KMS-11 (cell line): ENCODE measurements around the gene IQCM.

Experiments used
- H2AFZ ChIP-seq: fragments of 200-600 bp; sonication (generic); 2 replicates; pipeline ENCODE4 v1.6.1; 2016; ENCODE audit warnings: antibody characterized with exemption, mixed run types, low read depth
- H3K27ac ChIP-seq: fragments of 200-600 bp; sonication (generic); 2 replicates; pipeline ENCODE4 v1.6.1; 2016; ENCODE audit warnings: mild to moderate bottlenecking, mixed run types
- H3K27me3 ChIP-seq: fragments of 200-600 bp; sonication (generic); 2 replicates; pipeline ENCODE4 v1.6.1; 2017; ENCODE audit warnings: mild to moderate bottlenecking, low read depth, mixed run types, moderate library complexity; ENCODE audit not compliant: insufficient read depth
- H3K36me3 ChIP-seq: fragments of 200-600 bp; sonication (generic); 2 replicates; pipeline ENCODE4 v1.6.1; 2017; ENCODE audit warnings: mild to moderate bottlenecking, mixed run types; ENCODE audit not compliant: insufficient read depth
- H3K4me1 ChIP-seq: fragments of 200-600 bp; sonication (generic); 2 replicates; pipeline ENCODE4 v1.6.1; 2016; ENCODE audit warnings: mild to moderate bottlenecking, low read depth, mixed run types; ENCODE audit not compliant: poor library complexity, severe bottlenecking
- H3K4me2 ChIP-seq: fragments of 200-600 bp; sonication (generic); 2 replicates; pipeline ENCODE4 v1.7.0; 2016; ENCODE audit warnings: mild to moderate bottlenecking, mixed run types
- H3K4me3 ChIP-seq: fragments of 200-600 bp; sonication (generic); IDR thresholded peaks from 2 replicates; pipeline ENCODE4 v1.6.1; 2017; ENCODE audit warnings: low read depth, low read length, mixed read lengths; ENCODE audit not compliant: insufficient read depth
- H3K79me2 ChIP-seq: fragments of 200-600 bp; sonication (generic); 2 replicates; pipeline ENCODE4 v1.6.1; 2016; ENCODE audit warnings: low read depth, mixed run types; ENCODE audit not compliant: insufficient read depth
- H3K9ac ChIP-seq: fragments of 200-600 bp; sonication (generic); 2 replicates; pipeline ENCODE4 v1.6.1; 2016; ENCODE audit warnings: mild to moderate bottlenecking, mixed run types
- H4K20me1 ChIP-seq: fragments of 200-600 bp; sonication (generic); 2 replicates; pipeline ENCODE4 v1.6.1; 2016; ENCODE audit warnings: mild to moderate bottlenecking, mixed run types; ENCODE audit not compliant: insufficient read depth
- CTCF ChIP-seq: fragments of 200-600 bp; sonication (generic); conservative IDR thresholded peaks from 2 replicates; pipeline ENCODE4 v1.6.1; 2017; ENCODE audit warnings: low read depth, mild to moderate bottlenecking, antibody characterized with exemption, low read length, moderate library complexity, mixed read lengths

Gene IQCM

GRCh38 chr4:149741186-149741831 is 74.3 kb downstream of the IQCM start:
- Histone ChIP-seq H3K27ac (no peak overlapping the region), H3K9ac (no peak overlapping the region), H3K27me3 (no peaks in the 10 kb centered on the region), H3K4me1 (no peaks in the 10 kb centered on the region), H4K20me1 (no peaks in the 10 kb centered on the region), H3K4me2 (no peak overlapping the region), H3K36me3 (no peaks in the 10 kb centered on the region), H3K4me3 (no peak overlapping the region), H3K79me2 (no peaks in the 10 kb centered on the region), H2AFZ (no peak overlapping the region)
- TF ChIP-seq CTCF: no peak

GRCh38 chr4:149738156-149738555 is 77.5 kb downstream of the IQCM start:
- TF ChIP-seq CTCF: no peak
- H3K4me2 ChIP-seq: no peak overlapping the region
- no peaks in the 10 kb centered on the region for H3K27me3 ChIP-seq
- H4K20me1 ChIP-seq: no peaks in the 10 kb centered on the region
- H3K79me2 ChIP-seq: no peaks in the 10 kb centered on the region
- no peaks in the 10 kb centered on the region for H3K36me3 ChIP-seq
- H3K9ac ChIP-seq: no peak overlapping the region
- H3K27ac ChIP-seq: no peak overlapping the region
- no peaks in the 10 kb centered on the region for H3K4me1 ChIP-seq
- no peak overlapping the region for H3K4me3 ChIP-seq
- H2AFZ ChIP-seq: no peak overlapping the region

- TF ChIP-seq CTCF: no peak; the same call in 1 of the 2 replicates
- no peak overlapping the region for H2AFZ ChIP-seq
- H3K27ac ChIP-seq: no peak overlapping the region
- H3K36me3 ChIP-seq: no peaks in the 10 kb centered on the region
- no peak overlapping the region for H3K4me3 ChIP-seq
- H3K4me1 ChIP-seq: no peaks in the 10 kb centered on the region
- H4K20me1 ChIP-seq: no peaks in the 10 kb centered on the region
- no peak overlapping the region for H3K4me2 ChIP-seq
- no peak overlapping the region for H3K9ac ChIP-seq
- H3K27me3 ChIP-seq: no peaks in the 10 kb centered on the region
- H3K79me2 ChIP-seq: no peaks in the 10 kb centered on the region
Observed at GRCh38 chr4:149735796-149736195, 79.8 kb downstream of the IQCM start.

- no peak overlapping the region for H2AFZ ChIP-seq
- no peaks in the 10 kb centered on the region for H3K27me3 ChIP-seq
- H4K20me1 ChIP-seq: no peaks in the 10 kb centered on the region
- no peak overlapping the region for H3K27ac ChIP-seq
- H3K4me3 ChIP-seq: no peak overlapping the region
- H3K36me3 ChIP-seq: no peaks in the 10 kb centered on the region
- no peaks in the 10 kb centered on the region for H3K79me2 ChIP-seq
- no peak overlapping the region for H3K4me2 ChIP-seq
- H3K9ac ChIP-seq: no peak overlapping the region
- H3K4me1 ChIP-seq: no peaks in the 10 kb centered on the region
- no peak for TF ChIP-seq CTCF
Observed at GRCh38 chr4:149728444-149728843, 87.2 kb downstream of the IQCM start.
